Liver (tissue), 9 donors: ENCODE results near the gene CHCHD1. TPM values are rescaled to one million over a fixed set of nuclear protein-coding genes. Genes with fewer than 3 reads are reported as not detected.

Experiments used
- DNase-seq: peaks from one replicate; pipeline ENCODE4 v3.0.0-alpha.2; 2017; ENCODE audit warnings: low spot score
- H3K27ac ChIP-seq, 2 donors: one replicate each; pipeline ENCODE4 v1.7.0; 2013; ENCODE audit warnings: inconsistent platforms in 2 of 2, low read length in 2 of 2, control low read depth in 1 of 2, low read depth in 1 of 2, mild to moderate bottlenecking in 1 of 2
- H3K27me3 ChIP-seq, 4 donors: one replicate each; pipeline versions ENCODE4 v1.6.1 to v1.7.0; 2013; ENCODE audit warnings: low read length in 3 of 4, inconsistent platforms in 1 of 4, mild to moderate bottlenecking in 1 of 4, moderate library complexity in 1 of 4; ENCODE audit not compliant: control insufficient read depth in 4 of 4, insufficient read depth in 4 of 4
- H3K36me3 ChIP-seq, 4 donors: one replicate each; pipeline versions ENCODE4 v1.6.1 to v1.7.0; 2013; ENCODE audit warnings: low read length in 3 of 4, mild to moderate bottlenecking in 3 of 4, low read depth in 1 of 4, moderate library complexity in 1 of 4; ENCODE audit not compliant: control insufficient read depth in 4 of 4, insufficient read depth in 3 of 4
- H3K4me1 ChIP-seq, 4 donors: one replicate each; pipeline versions ENCODE4 v1.6.1 to v1.7.0; 2013; ENCODE audit warnings: low read length in 3 of 4, mild to moderate bottlenecking in 3 of 4, moderate library complexity in 1 of 4; ENCODE audit not compliant: control insufficient read depth in 4 of 4, insufficient read depth in 4 of 4
- H3K4me3 ChIP-seq, 3 donors: one replicate each; pipeline versions ENCODE4 v1.6.1 to v1.7.0; 2013; ENCODE audit warnings: low read length in 3 of 3, control low read depth in 1 of 3, low read depth in 1 of 3, mild to moderate bottlenecking in 1 of 3
- H3K9ac ChIP-seq, 2 donors: one replicate each; pipeline ENCODE4 v1.7.0; 2013; ENCODE audit warnings: low read length in 2 of 2, mild to moderate bottlenecking in 2 of 2, moderate library complexity in 2 of 2, control low read depth in 1 of 2, low read depth in 1 of 2
- H3K9me3 ChIP-seq, 4 donors: one replicate each; pipeline versions ENCODE4 v1.6.1 to v1.7.0; 2013; ENCODE audit warnings: low read length in 3 of 4; ENCODE audit not compliant: control insufficient read depth in 4 of 4
- ATF3 ChIP-seq: IDR thresholded peaks from 2 replicates; pipeline ENCODE4 v1.6.1; 2016; ENCODE audit warnings: antibody characterized with exemption
- EGR1 ChIP-seq, 2 donors: IDR thresholded peaks; 2 replicates each; pipeline ENCODE4 v1.6.1; 2016 to 2018; ENCODE audit warnings: antibody characterized with exemption in 2 of 2, low read depth in 2 of 2
- FOXA2 ChIP-seq: IDR thresholded peaks from 2 replicates; pipeline ENCODE4 v1.6.1; 2016; ENCODE audit warnings: antibody characterized with exemption
- GABPA ChIP-seq, 2 donors: IDR thresholded peaks in 1 of 2; conservative IDR thresholded peaks in 1 of 2; 2 replicates each; pipeline ENCODE4 v1.6.1; 2016; ENCODE audit warnings: antibody characterized with exemption in 2 of 2, mild to moderate bottlenecking in 1 of 2, moderate library complexity in 1 of 2
- HNF4A ChIP-seq, 2 donors: conservative IDR thresholded peaks; 2 replicates each; pipeline ENCODE4 v1.6.1; 2016; ENCODE audit warnings: antibody characterized with exemption in 2 of 2, mild to moderate bottlenecking in 2 of 2
- HNF4G ChIP-seq: IDR thresholded peaks from 2 replicates; pipeline ENCODE4 v1.6.1; 2016; ENCODE audit warnings: antibody characterized with exemption
- JUND ChIP-seq, 2 donors: IDR thresholded peaks; 2 replicates each; pipeline ENCODE4 v1.6.1; 2016; ENCODE audit warnings: antibody characterized with exemption in 2 of 2
- MAX ChIP-seq: IDR thresholded peaks from 2 replicates; pipeline ENCODE4 v1.6.1; 2016; ENCODE audit warnings: antibody characterized with exemption
- NR2F2 ChIP-seq: IDR thresholded peaks from 2 replicates; pipeline ENCODE4 v1.6.1; 2016; ENCODE audit warnings: antibody characterized with exemption
- RAD21 ChIP-seq, 2 donors: IDR thresholded peaks; 2 replicates each; pipeline ENCODE4 v1.6.1; 2016; ENCODE audit warnings: antibody characterized with exemption in 2 of 2, mild to moderate bottlenecking in 2 of 2
- RXRA ChIP-seq, 2 donors: IDR thresholded peaks; 2 replicates each; pipeline ENCODE4 v1.6.1; 2017 to 2018; ENCODE audit warnings: antibody characterized with exemption in 2 of 2, mild to moderate bottlenecking in 1 of 2
- SP1 ChIP-seq: IDR thresholded peaks from 2 replicates; pipeline ENCODE4 v1.6.1; 2018; ENCODE audit warnings: antibody characterized with exemption, mild to moderate bottlenecking
- TAF1 ChIP-seq: conservative IDR thresholded peaks from 2 replicates; pipeline ENCODE4 v1.6.1; 2016; ENCODE audit warnings: antibody characterized with exemption, mild to moderate bottlenecking
- YY1 ChIP-seq: IDR thresholded peaks from 2 replicates; pipeline ENCODE4 v1.6.1; 2016; ENCODE audit warnings: antibody characterized with exemption, mild to moderate bottlenecking
- WGBS: extraction: QIAGEN DNeasy Blood & Tissue Kit; methylation state at CpG from one replicate; pipeline ENCODE4 v1.1.7; 2013; 5-methylcytosine and 5-hydroxymethylcytosine counted together
- polyA plus RNA-seq, 2 donors: library from polyadenylated mRNA; stranded (reverse) in 1 of 2; unstranded in 1 of 2; fragments of 200-250 nt in 1 of 2; fragments of >200 nt in 1 of 2; fragmentation: Nextera tagmentation in 1 of 2; extraction: Ambion mirVana in 1 of 2; gene quantifications; one replicate each; pipeline versions ENCODE4 v1.2.1 to v1.2.3, GENCODE V29; 2013 to 2015
- total RNA-seq, 2 donors: library from RNA; depleted of rRNA; stranded (reverse); fragments of >200 nt; gene quantifications; one replicate each; pipeline ENCODE4 v1.2.3, GENCODE V29; 2014
- TF ChIP-seq, protein P1 (sequence below): IDR thresholded peaks from 2 replicates; pipeline ENCODE4 v1.6.1; 2016; ENCODE audit warnings: antibody characterized with exemption, mild to moderate bottlenecking
- TF ChIP-seq, protein P2 (sequence below): IDR thresholded peaks from 2 replicates; pipeline ENCODE4 v1.6.1; 2016; ENCODE audit warnings: antibody characterized with exemption
- TF ChIP-seq, protein P3 (sequence below): fragments of 150-350 bp; IDR thresholded peaks from 2 replicates; pipeline ENCODE4 v1.5.1; 2017; ENCODE audit warnings: improper control_type of control experiment, low read depth, low read length; ENCODE audit not compliant: missing input control
- donor health status: healthy.
- donor health status: healthy.
- donor health status: healthy.
- donor health status: healthy.
- donor health status: healthy.

Gene CHCHD1
- total and polyA plus RNA-seq, 4 donors, result 7.6 to 47.4 (median 23.1) TPM

- Histone ChIP-seq H3K4me3 (no peak overlapping the region), H3K27ac (no peak overlapping the region), H3K27me3 (no peaks in the 10 kb centered on the region), H3K4me1 (peaks cover 8 to 16% (median 12%) of the 10 kb centered on the region in 4 donors), H3K36me3 (peaks cover 0 to 11% (median 5%) of the 10 kb centered on the region in 4 donors), H3K9me3 (no peaks in the 10 kb centered on the region), H3K9ac (no peak overlapping the region)
- TF ChIP-seq, protein P1, sequence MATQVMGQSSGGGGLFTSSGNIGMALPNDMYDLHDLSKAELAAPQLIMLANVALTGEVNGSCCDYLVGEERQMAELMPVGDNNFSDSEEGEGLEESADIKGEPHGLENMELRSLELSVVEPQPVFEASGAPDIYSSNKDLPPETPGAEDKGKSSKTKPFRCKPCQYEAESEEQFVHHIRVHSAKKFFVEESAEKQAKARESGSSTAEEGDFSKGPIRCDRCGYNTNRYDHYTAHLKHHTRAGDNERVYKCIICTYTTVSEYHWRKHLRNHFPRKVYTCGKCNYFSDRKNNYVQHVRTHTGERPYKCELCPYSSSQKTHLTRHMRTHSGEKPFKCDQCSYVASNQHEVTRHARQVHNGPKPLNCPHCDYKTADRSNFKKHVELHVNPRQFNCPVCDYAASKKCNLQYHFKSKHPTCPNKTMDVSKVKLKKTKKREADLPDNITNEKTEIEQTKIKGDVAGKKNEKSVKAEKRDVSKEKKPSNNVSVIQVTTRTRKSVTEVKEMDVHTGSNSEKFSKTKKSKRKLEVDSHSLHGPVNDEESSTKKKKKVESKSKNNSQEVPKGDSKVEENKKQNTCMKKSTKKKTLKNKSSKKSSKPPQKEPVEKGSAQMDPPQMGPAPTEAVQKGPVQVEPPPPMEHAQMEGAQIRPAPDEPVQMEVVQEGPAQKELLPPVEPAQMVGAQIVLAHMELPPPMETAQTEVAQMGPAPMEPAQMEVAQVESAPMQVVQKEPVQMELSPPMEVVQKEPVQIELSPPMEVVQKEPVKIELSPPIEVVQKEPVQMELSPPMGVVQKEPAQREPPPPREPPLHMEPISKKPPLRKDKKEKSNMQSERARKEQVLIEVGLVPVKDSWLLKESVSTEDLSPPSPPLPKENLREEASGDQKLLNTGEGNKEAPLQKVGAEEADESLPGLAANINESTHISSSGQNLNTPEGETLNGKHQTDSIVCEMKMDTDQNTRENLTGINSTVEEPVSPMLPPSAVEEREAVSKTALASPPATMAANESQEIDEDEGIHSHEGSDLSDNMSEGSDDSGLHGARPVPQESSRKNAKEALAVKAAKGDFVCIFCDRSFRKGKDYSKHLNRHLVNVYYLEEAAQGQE, result no peak
- TF ChIP-seq MAX, result no peak
- no peak for TF ChIP-seq RAD21 (IDR thresholded peaks at IDR 0.05)
- no peak for TF ChIP-seq RXRA (IDR thresholded peaks at IDR 0.05)
- TF ChIP-seq TAF1, result no peak
- TF ChIP-seq HNF4A (conservative IDR thresholded peaks at IDR 0.05), result no peak
- no peak for TF ChIP-seq FOXA2
- TF ChIP-seq JUND (IDR thresholded peaks at IDR 0.05), result no peak
- TF ChIP-seq SP1, result no peak
- no peak for TF ChIP-seq ATF3
- TF ChIP-seq EGR1 (IDR thresholded peaks at IDR 0.05; ENCODE audit: low read depth in 2 of 2), result no peak
- TF ChIP-seq, protein P2, sequence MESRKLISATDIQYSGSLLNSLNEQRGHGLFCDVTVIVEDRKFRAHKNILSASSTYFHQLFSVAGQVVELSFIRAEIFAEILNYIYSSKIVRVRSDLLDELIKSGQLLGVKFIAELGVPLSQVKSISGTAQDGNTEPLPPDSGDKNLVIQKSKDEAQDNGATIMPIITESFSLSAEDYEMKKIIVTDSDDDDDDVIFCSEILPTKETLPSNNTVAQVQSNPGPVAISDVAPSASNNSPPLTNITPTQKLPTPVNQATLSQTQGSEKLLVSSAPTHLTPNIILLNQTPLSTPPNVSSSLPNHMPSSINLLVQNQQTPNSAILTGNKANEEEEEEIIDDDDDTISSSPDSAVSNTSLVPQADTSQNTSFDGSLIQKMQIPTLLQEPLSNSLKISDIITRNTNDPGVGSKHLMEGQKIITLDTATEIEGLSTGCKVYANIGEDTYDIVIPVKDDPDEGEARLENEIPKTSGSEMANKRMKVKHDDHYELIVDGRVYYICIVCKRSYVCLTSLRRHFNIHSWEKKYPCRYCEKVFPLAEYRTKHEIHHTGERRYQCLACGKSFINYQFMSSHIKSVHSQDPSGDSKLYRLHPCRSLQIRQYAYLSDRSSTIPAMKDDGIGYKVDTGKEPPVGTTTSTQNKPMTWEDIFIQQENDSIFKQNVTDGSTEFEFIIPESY, result no peak
- TF ChIP-seq, protein P3, sequence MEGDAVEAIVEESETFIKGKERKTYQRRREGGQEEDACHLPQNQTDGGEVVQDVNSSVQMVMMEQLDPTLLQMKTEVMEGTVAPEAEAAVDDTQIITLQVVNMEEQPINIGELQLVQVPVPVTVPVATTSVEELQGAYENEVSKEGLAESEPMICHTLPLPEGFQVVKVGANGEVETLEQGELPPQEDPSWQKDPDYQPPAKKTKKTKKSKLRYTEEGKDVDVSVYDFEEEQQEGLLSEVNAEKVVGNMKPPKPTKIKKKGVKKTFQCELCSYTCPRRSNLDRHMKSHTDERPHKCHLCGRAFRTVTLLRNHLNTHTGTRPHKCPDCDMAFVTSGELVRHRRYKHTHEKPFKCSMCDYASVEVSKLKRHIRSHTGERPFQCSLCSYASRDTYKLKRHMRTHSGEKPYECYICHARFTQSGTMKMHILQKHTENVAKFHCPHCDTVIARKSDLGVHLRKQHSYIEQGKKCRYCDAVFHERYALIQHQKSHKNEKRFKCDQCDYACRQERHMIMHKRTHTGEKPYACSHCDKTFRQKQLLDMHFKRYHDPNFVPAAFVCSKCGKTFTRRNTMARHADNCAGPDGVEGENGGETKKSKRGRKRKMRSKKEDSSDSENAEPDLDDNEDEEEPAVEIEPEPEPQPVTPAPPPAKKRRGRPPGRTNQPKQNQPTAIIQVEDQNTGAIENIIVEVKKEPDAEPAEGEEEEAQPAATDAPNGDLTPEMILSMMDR, result no peak
- no peak for TF ChIP-seq HNF4G
- TF ChIP-seq YY1, result no peak
- no peak for TF ChIP-seq GABPA (IDR thresholded peaks at IDR 0.05 in 1 of 2, conservative IDR thresholded peaks at IDR 0.05 in 1 of 2)
- TF ChIP-seq NR2F2, result no peak
- no peak for DNase-seq
- 97% methylated on average over 20 of the region's 20 CpGs for whole genome bisulfite sequencing
Measured at GRCh38 chr10:73732426-73732825, 49.4 kb upstream of the CHCHD1 start.
